Left lung (tissue), 10 donors: ENCODE results near the gene XCL1. TPM values are rescaled to one million over a fixed set of nuclear protein-coding genes. Genes with fewer than 3 reads are reported as not detected.

ENCODE experiments used
- ATAC-seq: fragments of 200-7000 bp; cut with Tn5 transposase; one replicate; pipeline ENCODE4 v1.9.1; 2020; ENCODE audit warnings: moderate library complexity
- DNase-seq, 4 donors: peaks; one replicate each; pipeline ENCODE4 v3.0.0-alpha.2; 2013 to 2020
- H3K27ac ChIP-seq, 2 donors: fragments of 200-600 bp; sonication (generic) in 1 of 2; one replicate each; pipeline versions ENCODE4 v1.5.0 to v1.8.0; 2020 to 2021
- H3K27me3 ChIP-seq, 2 donors: fragments of 200-600 bp; sonication (generic) in 1 of 2; one replicate each; pipeline versions ENCODE4 v1.5.0 to v1.8.0; 2020 to 2021
- H3K36me3 ChIP-seq, 2 donors: fragments of 200-600 bp; sonication (generic) in 1 of 2; one replicate each; pipeline versions ENCODE4 v1.5.0 to v1.8.0; 2020 to 2021
- H3K4me1 ChIP-seq, 2 donors: fragments of 200-600 bp; one replicate each; pipeline ENCODE4 v1.8.0; 2021
- H3K4me3 ChIP-seq, 2 donors: fragments of 200-600 bp; sonication (generic) in 1 of 2; one replicate each; pipeline versions ENCODE4 v1.5.0 to v1.8.0; 2020 to 2021; ENCODE audit warnings: mild to moderate bottlenecking in 1 of 2
- H3K9me3 ChIP-seq, 2 donors: fragments of 200-600 bp; sonication (generic) in 1 of 2; one replicate each; pipeline versions ENCODE4 v1.5.0 to v1.8.0; 2020 to 2021
- CTCF ChIP-seq, 2 donors: fragments of 200-600 bp; sonication (generic) in 1 of 2; IDR thresholded peaks; one replicate each; pipeline versions ENCODE4 v1.5.0 to v1.8.0; 2021; ENCODE audit warnings: antibody characterized with exemption in 2 of 2
- intact Hi-C, 2 donors: fragments of 100-400 bp; cut with DNase I; formaldehyde crosslinking; loops; one replicate each; pipeline versions ENCODE4 v1.11.2 to v1.14.2; 2022
- polyA plus RNA-seq, 6 donors: library from polyadenylated mRNA; unstranded; fragments of 120-200 nt; gene quantifications; one replicate each; pipeline ENCODE4 v1.2.1, GENCODE V29; 2013; ENCODE audit not compliant: insufficient read length in 6 of 6
- total RNA-seq, 2 donors: library from RNA; stranded (reverse); fragmentation: NEBNext Ultra II Directional; extraction: Animal tissue kit (Norgen Biotek cat#: 25700); gene quantifications; one replicate each; pipeline ENCODE4 v1.2.1, GENCODE V29; 2021
- donor health status: DM: no; HTN: yes; CAD: no.
- donor health status: DM: no; HTN: no; CAD: no.

XCL1 gene
- total and polyA plus RNA-seq, 8 donors, result 0.20 to 0.73 (median 0.36) TPM; not detected in 1

DNA sequence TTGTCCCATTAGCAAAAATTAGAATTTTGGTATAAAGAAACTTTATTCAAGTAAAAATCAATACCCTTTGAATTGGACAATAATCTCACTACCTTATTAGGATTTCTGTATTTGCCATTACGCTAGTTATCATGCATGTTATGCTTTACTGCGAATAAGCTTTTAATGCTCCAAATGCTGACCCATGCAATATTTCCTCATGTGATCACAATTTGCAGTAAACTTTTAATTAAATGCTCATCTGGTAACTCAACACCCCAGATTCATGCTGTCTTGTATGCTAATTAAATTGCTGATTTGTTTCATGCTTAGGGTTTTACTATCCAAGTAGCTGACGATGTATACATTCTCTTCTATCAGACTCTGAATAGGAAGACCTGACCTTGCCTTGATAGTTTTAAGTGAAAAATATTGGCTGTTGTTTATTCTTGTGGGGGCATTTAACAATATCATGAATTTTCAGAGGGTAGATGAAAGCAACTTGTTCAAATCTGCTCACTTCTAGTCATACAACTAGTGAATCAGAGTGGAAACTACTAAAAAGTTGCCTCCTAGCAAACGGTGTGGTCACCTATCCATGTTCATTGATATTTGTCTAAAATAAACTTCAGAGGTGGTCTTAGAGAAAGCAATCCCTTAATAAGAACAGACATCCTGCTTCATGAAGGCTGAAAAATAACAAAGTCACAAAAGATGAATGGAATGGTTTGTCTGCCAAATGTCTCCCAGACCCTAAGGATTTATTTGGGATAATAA lies 5.6 kb downstream of the XCL1 start:
- no peak for TF ChIP-seq CTCF (IDR thresholded peaks at IDR 0.05)
- Histone ChIP-seq H3K36me3 (no peaks in the 10 kb centered on the region), H3K27ac (no peak overlapping the region), H3K4me1 (no peaks in the 10 kb centered on the region), H3K9me3 (no peaks in the 10 kb centered on the region), H3K27me3 (no peaks in the 10 kb centered on the region), H3K4me3 (no peak overlapping the region)
- ATAC-seq (no peak), DNase-seq (no peak)
- intact Hi-C loops, result no loop called here

DNA sequence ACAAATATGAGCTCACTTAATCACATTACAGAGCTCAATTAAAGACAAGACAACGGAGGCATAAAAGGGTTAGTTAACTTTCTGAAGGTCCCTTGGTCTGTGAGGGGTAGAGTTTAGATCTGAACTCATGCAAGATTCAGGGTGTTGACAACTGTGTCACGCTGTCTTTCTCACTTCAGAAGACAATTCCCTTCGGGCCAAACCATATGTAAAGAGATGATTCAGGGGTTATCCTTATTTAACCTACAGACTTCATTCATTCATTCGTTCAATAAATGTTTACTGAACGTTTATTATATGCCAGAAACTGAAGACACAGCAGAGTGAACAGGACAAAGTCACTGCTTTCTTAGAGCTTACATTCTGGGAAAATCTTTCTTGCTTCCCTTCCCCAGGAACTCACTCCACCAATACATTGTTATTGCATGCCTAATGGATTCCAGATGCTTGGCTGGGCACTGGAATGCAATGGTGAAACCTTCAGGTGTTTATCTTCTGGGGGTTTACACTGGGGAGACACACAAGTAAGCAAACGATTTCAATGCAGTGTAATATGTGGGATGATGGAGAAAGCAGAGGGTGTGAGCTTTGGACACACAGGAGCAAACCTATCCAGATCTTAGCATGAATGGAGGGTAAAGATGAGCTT lies 6.4 kb downstream of the XCL1 start:
- Histone ChIP-seq H3K4me1 (no peaks in the 10 kb centered on the region), H3K36me3 (no peaks in the 10 kb centered on the region), H3K4me3 (no peak overlapping the region), H3K9me3 (no peaks in the 10 kb centered on the region), H3K27me3 (no peaks in the 10 kb centered on the region), H3K27ac (no peak overlapping the region)
- intact Hi-C loops, result no loop called here
- DNase-seq, result no peak
- ATAC-seq, result no peak
- no peak for TF ChIP-seq CTCF (IDR thresholded peaks at IDR 0.05)

DNA sequence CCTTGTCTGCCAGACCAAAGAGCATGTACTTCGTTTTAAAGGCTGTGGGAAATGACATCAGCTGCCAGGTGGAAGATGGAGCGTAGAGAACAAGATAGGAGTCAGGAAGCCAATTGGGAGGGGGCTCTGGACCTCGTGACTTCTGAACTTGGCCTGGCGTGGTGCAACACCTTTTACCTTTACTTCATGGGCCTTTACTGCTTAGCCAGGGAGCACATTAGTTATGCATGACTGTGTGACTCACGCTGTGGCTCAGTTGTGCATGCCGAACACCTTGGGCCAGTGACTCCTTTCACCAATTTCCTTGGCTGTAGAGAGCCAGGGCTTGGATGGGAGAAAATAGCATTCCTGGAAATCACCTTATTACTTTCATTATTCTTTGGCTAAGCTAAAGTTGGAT lies 7.2 kb downstream of the XCL1 start:
- intact Hi-C loops, result no loop called here
- no peak for DNase-seq
- no peaks in the 10 kb centered on the region for H3K9me3 ChIP-seq
- no peak overlapping the region for H3K4me3 ChIP-seq
- H3K4me1 ChIP-seq, result no peaks in the 10 kb centered on the region
- TF ChIP-seq CTCF (IDR thresholded peaks at IDR 0.05), result no peak
- H3K27me3 ChIP-seq, result no peaks in the 10 kb centered on the region
- no peaks in the 10 kb centered on the region for H3K36me3 ChIP-seq
- ATAC-seq, result no peak
- no peak overlapping the region for H3K27ac ChIP-seq

GRCh38 chr1:168585191-168585590 lies 8.8 kb downstream of the XCL1 start:
- no peak for ATAC-seq
- no peak overlapping the region for H3K27ac ChIP-seq
- intact Hi-C loops, result no loop called here

More at GRCh38 chr1:168585191-168585590, 8.8 kb downstream of the XCL1 start:
- Histone ChIP-seq H3K4me3 (no peak overlapping the region), H3K4me1 (no peaks in the 10 kb centered on the region), H3K27me3 (no peaks in the 10 kb centered on the region), H3K36me3 (no peaks in the 10 kb centered on the region), H3K9me3 (no peaks in the 10 kb centered on the region)
- TF ChIP-seq CTCF (IDR thresholded peaks at IDR 0.05), result no peak
- no peak for DNase-seq
